Glutamatergic neuron (in vitro differentiated cells): ENCODE data around the gene ABLIM3. TPM values are rescaled to one million over a fixed set of nuclear protein-coding genes. Genes with fewer than 3 reads are reported as not detected.

Experiments
- DNase-seq: peaks from one replicate; pipeline ENCODE4 v3.0.0; 2022
- H3K27ac Mint-ChIP-seq: one replicate; pipeline ENCODE4 v1.8.0; 2020; ENCODE audit warnings: mild to moderate bottlenecking, mixed read lengths, inconsistent platforms; ENCODE audit not compliant: unreplicated experiment
- H3K27me3 Mint-ChIP-seq: one replicate; pipeline ENCODE4 v1.8.0; 2020; ENCODE audit warnings: mild to moderate bottlenecking, moderate library complexity, mixed read lengths, inconsistent platforms; ENCODE audit not compliant: unreplicated experiment
- H3K36me3 Mint-ChIP-seq: one replicate; pipeline ENCODE4 v1.8.0; 2020; ENCODE audit warnings: mild to moderate bottlenecking, mixed read lengths, inconsistent platforms; ENCODE audit not compliant: unreplicated experiment
- H3K4me1 Mint-ChIP-seq: one replicate; pipeline ENCODE4 v1.8.0; 2020; ENCODE audit warnings: mild to moderate bottlenecking, low read depth, mixed read lengths, inconsistent platforms; ENCODE audit not compliant: unreplicated experiment
- H3K4me3 Mint-ChIP-seq: one replicate; pipeline ENCODE4 v1.8.0; 2020; ENCODE audit warnings: mild to moderate bottlenecking, mixed read lengths, inconsistent platforms; ENCODE audit not compliant: unreplicated experiment
- H3K9me3 Mint-ChIP-seq: one replicate; pipeline ENCODE4 v1.8.0; 2020; ENCODE audit warnings: mild to moderate bottlenecking, moderate library complexity, mixed read lengths, inconsistent platforms; ENCODE audit not compliant: unreplicated experiment
- CTCF ChIP-seq: fragments of 200-600 bp; sonication (generic); IDR thresholded peaks from one replicate; pipeline ENCODE4 v1.5.0; 2021; ENCODE audit not compliant: partially characterized antibody, unreplicated experiment
- total RNA-seq: library from RNA; stranded (reverse); fragmentation: NEBNext Ultra II Directional; extraction: Animal tissue kit (Norgen Biotek cat#: 25700); gene quantifications from one replicate; pipeline ENCODE4 v1.2.1, GENCODE V29; 2021; ENCODE audit not compliant: unreplicated experiment

The ABLIM3 gene
- total RNA-seq, 1 donor from 2014 or later: 19.0 TPM

- Mint-ChIP-seq H3K27me3 (peaks cover 5% of the 10 kb centered on the region), H3K36me3 (no peaks in the 10 kb centered on the region), H3K27ac (no peak overlapping the region), H3K9me3 (peaks cover 7% of the 10 kb centered on the region), H3K4me1 (no peaks in the 10 kb centered on the region), H3K4me3 (no peak overlapping the region)
- no peak for TF ChIP-seq CTCF
- DNase-seq: no peak
Measured at GRCh38 chr5:149277801-149278200, 136.5 kb downstream of the ABLIM3 start.

- Mint-ChIP-seq H3K4me3 (no peak overlapping the region), H3K27me3 (peaks cover 2% of the 10 kb centered on the region), H3K4me1 (no peaks in the 10 kb centered on the region)
Measured at GRCh38 chr5:149278451-149279210, 137.3 kb downstream of the ABLIM3 start.

GRCh38 chr5:149279661-149280060 is 138.4 kb downstream of the ABLIM3 start:
- Mint-ChIP-seq H3K27me3 (no peaks in the 10 kb centered on the region), H3K4me3 (no peak overlapping the region), H3K27ac (no peak overlapping the region), H3K36me3 (no peaks in the 10 kb centered on the region), H3K4me1 (no peaks in the 10 kb centered on the region), H3K9me3 (peaks cover 5% of the 10 kb centered on the region)
- DNase-seq: no peak
- no peak for TF ChIP-seq CTCF

More at GRCh38 chr5:149278451-149279210, 137.3 kb downstream of the ABLIM3 start:
- Mint-ChIP-seq H3K36me3 (no peaks in the 10 kb centered on the region), H3K27ac (no peak overlapping the region), H3K9me3 (peaks cover 7% of the 10 kb centered on the region)
- no peak for DNase-seq
- TF ChIP-seq CTCF: no peak

- TF ChIP-seq CTCF: no peak
- H3K27ac Mint-ChIP-seq: no peak overlapping the region
- no peaks in the 10 kb centered on the region for H3K4me1 Mint-ChIP-seq
- H3K36me3 Mint-ChIP-seq: no peaks in the 10 kb centered on the region
- H3K4me3 Mint-ChIP-seq: no peak overlapping the region
- no peaks in the 10 kb centered on the region for H3K27me3 Mint-ChIP-seq
- H3K9me3 Mint-ChIP-seq: peaks cover 5% of the 10 kb centered on the region
- DNase-seq: no peak
Measured at GRCh38 chr5:149280124-149280523, 138.8 kb downstream of the ABLIM3 start.

- no peak for DNase-seq
- Mint-ChIP-seq H3K27me3 (no peaks in the 10 kb centered on the region), H3K36me3 (no peaks in the 10 kb centered on the region), H3K4me1 (no peaks in the 10 kb centered on the region), H3K9me3 (peaks cover 5% of the 10 kb centered on the region), H3K27ac (no peak overlapping the region), H3K4me3 (no peak overlapping the region)
- TF ChIP-seq CTCF: no peak
Measured at GRCh38 chr5:149280802-149281201, 139.5 kb downstream of the ABLIM3 start.
